Heart right ventricle (tissue), 16 donors: Measurements from ENCODE around the gene NSG1. TPM values are rescaled to one million over a fixed set of nuclear protein-coding genes. Genes with fewer than 3 reads are reported as not detected.
"Not testable (repeated sequence)": the region's sequence is repeated elsewhere in the genome, so short reads cannot be mapped to it uniquely, and the experiment has no call there.

Source experiments
- ATAC-seq, 8 donors: fragments of 200-7000 bp; cut with Tn5 transposase; one replicate each; pipeline ENCODE4 v1.9.1; 2020; ENCODE audit warnings: mild to moderate bottlenecking in 8 of 8, moderate library complexity in 8 of 8, moderate number of reproducible peaks in 1 of 8
- DNase-seq, 2 donors: peaks; one replicate each; pipeline ENCODE4 v3.0.0-alpha.2; 2020
- H3K27ac ChIP-seq, 10 donors: fragments of 200-600 bp; sonication (generic) in 2 of 10; one replicate each; pipeline versions ENCODE4 v1.5.0 to v1.8.0; 2020 to 2022; ENCODE audit warnings: mild to moderate bottlenecking in 3 of 10
- H3K27me3 ChIP-seq, 7 donors: fragments of 200-600 bp; one replicate each; pipeline ENCODE4 v1.8.0; 2021 to 2022; ENCODE audit warnings: mild to moderate bottlenecking in 2 of 7
- H3K36me3 ChIP-seq, 9 donors: fragments of 200-600 bp; sonication (generic) in 1 of 9; one replicate each; pipeline versions ENCODE4 v1.5.0 to v1.8.0; 2020 to 2022; ENCODE audit warnings: mild to moderate bottlenecking in 2 of 9
- H3K4me1 ChIP-seq, 9 donors: fragments of 200-600 bp; sonication (generic) in 1 of 9; one replicate each; pipeline versions ENCODE4 v1.5.0 to v1.8.0; 2020 to 2022; ENCODE audit warnings: mild to moderate bottlenecking in 4 of 9
- H3K4me3 ChIP-seq, 10 donors: fragments of 200-600 bp; sonication (generic) in 2 of 10; one replicate each; pipeline versions ENCODE4 v1.5.0 to v1.8.0; 2020 to 2022; ENCODE audit warnings: mild to moderate bottlenecking in 7 of 10, moderate library complexity in 2 of 10
- H3K9me3 ChIP-seq, 11 donors: fragments of 200-600 bp in 10 of 11; sonication (generic) in 2 of 11; one replicate each; pipeline versions ENCODE4 v1.5.0 to v1.8.0; 2013 to 2022; ENCODE audit warnings: mild to moderate bottlenecking in 2 of 11, control low read depth in 1 of 11, moderate library complexity in 1 of 11
- CTCF ChIP-seq, 9 donors: fragments of 200-600 bp; sonication (generic) in 2 of 9; IDR thresholded peaks; one replicate each; pipeline versions ENCODE4 v1.5.0 to v1.8.0; 2021 to 2022; ENCODE audit warnings: antibody characterized with exemption in 9 of 9, mild to moderate bottlenecking in 5 of 9, moderate library complexity in 1 of 9
- WGBS, 2 donors: extraction: QIAGEN DNeasy Blood & Tissue Kit; methylation state at CpG; one replicate each; pipeline ENCODE4 v1.1.7; 2013; ENCODE audit warnings: inconsistent platforms in 1 of 2; 5-methylcytosine and 5-hydroxymethylcytosine counted together
- intact Hi-C, 10 donors: fragments of 100-400 bp; cut with DNase I; formaldehyde crosslinking; loops; one replicate each; pipeline versions ENCODE4 v1.11.1 to v1.14.2; 2022
- polyA plus RNA-seq, 2 donors: library from polyadenylated mRNA; stranded (reverse); fragments of 200-250 nt; gene quantifications; one replicate each; pipeline ENCODE4 v1.2.3, GENCODE V29; 2013
- total RNA-seq, 10 donors: library from RNA; stranded (reverse); fragmentation: NEBNext Ultra II Directional in 3 of 10; extraction: Animal tissue kit (Norgen Biotek cat#: 25700) in 3 of 10; gene quantifications; one replicate each; pipeline versions ENCODE4 v1.2.1 to v1.2.4, GENCODE V29; 2021 to 2023
- donor health status: Arrhythmogenic right ventricular cardiomyopathy.
- donor health status: ischemic (EF 13 %, LVEDD 7.1; RV severe dilation, severe dysfunction).
- donor health status: healthy with polysubstance abuse.
- donor health status: DM: no; HTN: yes; CAD: no.
- donor health status: DM: no; HTN: no; CAD: no.
- donor health status: ischemic (EF 25% LVEDD 6.9; RV normal size, moderate dysfunction).
- donor health status: ischemic (EF 25% LVEDD 5.7; RV mildly dilated, moderate dysfunction).
- donor health status: healthy.
- donor health status: DM: yes; HTN: yes; CAD: no.
- donor health status: Ischemic cardiomyopathy.
- donor health status: ischemic (EF 35%, LVEDD 5.7; RV mildly dilated, moderate dysfunction).
- donor health status: nonischemic (EF 11% LVEDD 7.7; RV severe dilation, severe dysfunction).
- donor health status: DM: yes; HTN: yes; CAD: no.
- donor health status: PGD.
- donor health status: ischemic (EF 29% LVEDD 5.4; RV normal size, mild dysfunction).
- donor health status: nonischemic (EF 23%, LVEDD 6.1; RV moderate dilation, normal function).

Gene NSG1
- total and polyA plus RNA-seq, 12 donors, result 1.4 to 10.5 (median 3.4) TPM

- intact Hi-C loops, result no loop called here
- TF ChIP-seq CTCF (IDR thresholded peaks at IDR 0.05), result no peak
- Histone ChIP-seq H3K9me3 (no peaks in the 10 kb centered on the region), H3K36me3 (no peaks in the 10 kb centered on the region), H3K4me3 (no peak overlapping the region), H3K27me3 (peaks cover 0 to 27% (median 0%) of the 10 kb centered on the region in 7 donors), H3K27ac (no peak overlapping the region), H3K4me1 (peaks cover 0 to 13% (median 3%) of the 10 kb centered on the region in 9 donors)
- ATAC-seq (no peak), DNase-seq (no peak)
- 90 to 91% methylated on average over 9 of the region's 9 CpGs for WGBS, 2 donors
Measured at GRCh38 chr4:4341861-4342650, 44.8 kb upstream of the NSG1 start.

- no peak for TF ChIP-seq CTCF (IDR thresholded peaks at IDR 0.05)
- intact Hi-C loops, result no loop called here
- H3K36me3 ChIP-seq, result no peaks in the 10 kb centered on the region
- H3K4me3 ChIP-seq, result no peak overlapping the region
- DNase-seq (no peak), ATAC-seq (no peak)
- peaks cover 0 to 13% (median 3%) of the 10 kb centered on the region in 9 donors for H3K4me1 ChIP-seq
- no peaks in the 10 kb centered on the region for H3K9me3 ChIP-seq
- peaks cover 0 to 18% (median 0%) of the 10 kb centered on the region in 7 donors for H3K27me3 ChIP-seq
- WGBS, 2 donors, result 71 to 72% methylated on average over 5 of the region's 5 CpGs
- H3K27ac ChIP-seq, result no peak overlapping the region
Measured at GRCh38 chr4:4343038-4343437, 43.9 kb upstream of the NSG1 start.

GRCh38 chr4:4344915-4345527 lies 41.9 kb upstream of the NSG1 start:
- Histone ChIP-seq H3K27me3 (peaks cover 0 to 18% (median 0%) of the 10 kb centered on the region in 7 donors), H3K9me3 (no peaks in the 10 kb centered on the region), H3K36me3 (no peaks in the 10 kb centered on the region), H3K4me3 (no peak overlapping the region), H3K27ac (no peak overlapping the region), H3K4me1 (peaks cover 0 to under 1% (median 0%) of the 10 kb centered on the region in 9 donors)
- no peak for TF ChIP-seq CTCF (IDR thresholded peaks at IDR 0.05)
- intact Hi-C loops, result no loop called here
- no peak for DNase-seq
- ATAC-seq, result no peak
- WGBS, 2 donors, result 89 to 95% methylated on average over 14 of the region's 14 CpGs

GRCh38 chr4:4347585-4347984 lies 39.3 kb upstream of the NSG1 start:
- TF ChIP-seq CTCF (IDR thresholded peaks at IDR 0.05), result no peak
- intact Hi-C loops, result no loop called here
- 24 to 38% methylated on average over 1 of the region's 1 CpG for WGBS, 2 donors
- Histone ChIP-seq H3K27ac (no peak overlapping the region), H3K4me1 (no peaks in the 10 kb centered on the region), H3K36me3 (no peaks in the 10 kb centered on the region), H3K9me3 (no peaks in the 10 kb centered on the region), H3K4me3 (no peak overlapping the region), H3K27me3 (peaks cover 0 to 18% (median 0%) of the 10 kb centered on the region in 7 donors)
- no peak for ATAC-seq
- no peak for DNase-seq

GRCh38 chr4:4348585-4348984 lies 38.3 kb upstream of the NSG1 start:
- intact Hi-C loops, DNase-seq, H3K4me1 ChIP-seq, H3K9me3 ChIP-seq, H3K36me3 ChIP-seq, H3K27ac ChIP-seq, ATAC-seq, H3K4me3 ChIP-seq: not testable (repeated sequence)
- 75 to 90% methylated on average over 9 of the region's 9 CpGs for WGBS, 2 donors
- peaks cover 0 to 18% (median 0%) of the 10 kb centered on the region in 7 donors for H3K27me3 ChIP-seq
